ENCODE measurements around the gene FIGNL2. TPM values are rescaled to one million over a fixed set of nuclear protein-coding genes. Genes with fewer than 3 reads are reported as not detected.
A peak's percentile ranks its signal among the peaks of the same experiment; 100 is the strongest.

FIGNL2 gene
- total RNA-seq, 6 experiments from 2014 or later, result 0.14 to 1.8 (median 0.55) TPM

GRCh38 chr12:51847643-51848325, 734 bp downstream of the FIGNL2 start:
- DNase-seq, result peak in 1 of 3 donors; percentile 73
- peak overlapping the region in 1 of 3 donors; percentile 54 for H3K27ac ChIP-seq
- ATAC-seq, result peak; percentile 51 to 68 (median 58)
- peak overlapping the region; percentile 29 to 60 (median 52) for H3K4me3 ChIP-seq
- 0% methylated on average over 7 of the region's 40 CpGs for WGBS (ENCODE audit: insufficient coverage, low coverage, low lambda C conversion rate, missing lambda C conversion rate)
- H3K9me3 ChIP-seq, result no peaks in the 10 kb centered on the region
- H3K36me3 ChIP-seq, result no peaks in the 10 kb centered on the region
- TF ChIP-seq POLR2A (IDR thresholded peaks at IDR 0.05) (no peak), CTCF (IDR thresholded peaks at IDR 0.05) (no peak)
- intact Hi-C loops (cut with DNase I), result no loop called here
- H3K27me3 ChIP-seq, result peaks cover 0 to 10% of the 10 kb centered on the region in 2 donors
- peaks cover 0 to 11% (median 5%) of the 10 kb centered on the region in 4 donors for H3K4me1 ChIP-seq

GRCh38 chr12:51846911-51847642, 1.4 kb downstream of the FIGNL2 start:
- 0% methylated on average over 3 of the region's 59 CpGs for WGBS (ENCODE audit: insufficient coverage, low coverage, low lambda C conversion rate, missing lambda C conversion rate)
- Histone ChIP-seq H3K36me3 (no peaks in the 10 kb centered on the region), H3K4me1 (peaks cover 0 to 11% (median 5%) of the 10 kb centered on the region in 4 donors), H3K27me3 (peaks cover 0 to 10% of the 10 kb centered on the region in 2 donors), H3K27ac (peak overlapping the region in 1 of 3 donors; percentile 54), H3K4me3 (peak overlapping the region; percentile 29 to 60 (median 52)), H3K9me3 (no peaks in the 10 kb centered on the region)
- no peak for TF ChIP-seq CTCF (IDR thresholded peaks at IDR 0.05)
- no peak for TF ChIP-seq POLR2A (IDR thresholded peaks at IDR 0.05)
- peak; percentile 17 to 26 (median 22) for ATAC-seq
- intact Hi-C loops (cut with DNase I), result no loop called here
- peak in 1 of 3 donors; percentile 63 for DNase-seq

- intact Hi-C loops (cut with DNase I), result no loop called here
- Histone ChIP-seq H3K36me3 (no peaks in the 10 kb centered on the region), H3K27me3 (peaks cover 0 to 10% of the 10 kb centered on the region in 2 donors), H3K4me1 (peaks cover 0 to 11% (median 5%) of the 10 kb centered on the region in 4 donors), H3K27ac (no peak overlapping the region), H3K9me3 (no peaks in the 10 kb centered on the region), H3K4me3 (no peak overlapping the region)
- TF ChIP-seq CTCF (IDR thresholded peaks at IDR 0.05) (no peak), POLR2A (IDR thresholded peaks at IDR 0.05) (no peak)
- DNase-seq, result no peak
- ATAC-seq, result no peak
- WGBS (ENCODE audit: insufficient coverage, low coverage, low lambda C conversion rate, missing lambda C conversion rate), result 86% methylated on average over 8 of the region's 15 CpGs
Measured at GRCh38 chr12:51846271-51846691, 2.2 kb downstream of the FIGNL2 start.

- Histone ChIP-seq H3K4me1 (peaks cover 0 to 11% (median 5%) of the 10 kb centered on the region in 4 donors), H3K4me3 (no peak overlapping the region), H3K36me3 (no peaks in the 10 kb centered on the region), H3K27me3 (peaks cover 0 to 10% of the 10 kb centered on the region in 2 donors), H3K27ac (no peak overlapping the region), H3K9me3 (no peaks in the 10 kb centered on the region)
- TF ChIP-seq POLR2A (IDR thresholded peaks at IDR 0.05), result no peak
- no peak for TF ChIP-seq CTCF (IDR thresholded peaks at IDR 0.05)
- 84% methylated on average over 5 of the region's 7 CpGs for WGBS (ENCODE audit: insufficient coverage, low coverage, low lambda C conversion rate, missing lambda C conversion rate)
- no peak for ATAC-seq
- intact Hi-C loops (cut with DNase I), result no loop called here
- no peak for DNase-seq
Measured at GRCh38 chr12:51845482-51845881, 3.0 kb downstream of the FIGNL2 start.

All from right lobe of liver (tissue), 6 donors.